Measurements from ENCODE around the gene IFT122. TPM values are rescaled to one million over a fixed set of nuclear protein-coding genes. Genes with fewer than 3 reads are reported as not detected.

The IFT122 gene, protein sequence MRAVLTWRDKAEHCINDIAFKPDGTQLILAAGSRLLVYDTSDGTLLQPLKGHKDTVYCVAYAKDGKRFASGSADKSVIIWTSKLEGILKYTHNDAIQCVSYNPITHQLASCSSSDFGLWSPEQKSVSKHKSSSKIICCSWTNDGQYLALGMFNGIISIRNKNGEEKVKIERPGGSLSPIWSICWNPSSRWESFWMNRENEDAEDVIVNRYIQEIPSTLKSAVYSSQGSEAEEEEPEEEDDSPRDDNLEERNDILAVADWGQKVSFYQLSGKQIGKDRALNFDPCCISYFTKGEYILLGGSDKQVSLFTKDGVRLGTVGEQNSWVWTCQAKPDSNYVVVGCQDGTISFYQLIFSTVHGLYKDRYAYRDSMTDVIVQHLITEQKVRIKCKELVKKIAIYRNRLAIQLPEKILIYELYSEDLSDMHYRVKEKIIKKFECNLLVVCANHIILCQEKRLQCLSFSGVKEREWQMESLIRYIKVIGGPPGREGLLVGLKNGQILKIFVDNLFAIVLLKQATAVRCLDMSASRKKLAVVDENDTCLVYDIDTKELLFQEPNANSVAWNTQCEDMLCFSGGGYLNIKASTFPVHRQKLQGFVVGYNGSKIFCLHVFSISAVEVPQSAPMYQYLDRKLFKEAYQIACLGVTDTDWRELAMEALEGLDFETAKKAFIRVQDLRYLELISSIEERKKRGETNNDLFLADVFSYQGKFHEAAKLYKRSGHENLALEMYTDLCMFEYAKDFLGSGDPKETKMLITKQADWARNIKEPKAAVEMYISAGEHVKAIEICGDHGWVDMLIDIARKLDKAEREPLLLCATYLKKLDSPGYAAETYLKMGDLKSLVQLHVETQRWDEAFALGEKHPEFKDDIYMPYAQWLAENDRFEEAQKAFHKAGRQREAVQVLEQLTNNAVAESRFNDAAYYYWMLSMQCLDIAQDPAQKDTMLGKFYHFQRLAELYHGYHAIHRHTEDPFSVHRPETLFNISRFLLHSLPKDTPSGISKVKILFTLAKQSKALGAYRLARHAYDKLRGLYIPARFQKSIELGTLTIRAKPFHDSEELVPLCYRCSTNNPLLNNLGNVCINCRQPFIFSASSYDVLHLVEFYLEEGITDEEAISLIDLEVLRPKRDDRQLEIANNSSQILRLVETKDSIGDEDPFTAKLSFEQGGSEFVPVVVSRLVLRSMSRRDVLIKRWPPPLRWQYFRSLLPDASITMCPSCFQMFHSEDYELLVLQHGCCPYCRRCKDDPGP
- 16.0 and 16.7 TPM in 2 replicates for total RNA-seq (2014; rRNA removed; shearing (Covaris generic))

DNA sequence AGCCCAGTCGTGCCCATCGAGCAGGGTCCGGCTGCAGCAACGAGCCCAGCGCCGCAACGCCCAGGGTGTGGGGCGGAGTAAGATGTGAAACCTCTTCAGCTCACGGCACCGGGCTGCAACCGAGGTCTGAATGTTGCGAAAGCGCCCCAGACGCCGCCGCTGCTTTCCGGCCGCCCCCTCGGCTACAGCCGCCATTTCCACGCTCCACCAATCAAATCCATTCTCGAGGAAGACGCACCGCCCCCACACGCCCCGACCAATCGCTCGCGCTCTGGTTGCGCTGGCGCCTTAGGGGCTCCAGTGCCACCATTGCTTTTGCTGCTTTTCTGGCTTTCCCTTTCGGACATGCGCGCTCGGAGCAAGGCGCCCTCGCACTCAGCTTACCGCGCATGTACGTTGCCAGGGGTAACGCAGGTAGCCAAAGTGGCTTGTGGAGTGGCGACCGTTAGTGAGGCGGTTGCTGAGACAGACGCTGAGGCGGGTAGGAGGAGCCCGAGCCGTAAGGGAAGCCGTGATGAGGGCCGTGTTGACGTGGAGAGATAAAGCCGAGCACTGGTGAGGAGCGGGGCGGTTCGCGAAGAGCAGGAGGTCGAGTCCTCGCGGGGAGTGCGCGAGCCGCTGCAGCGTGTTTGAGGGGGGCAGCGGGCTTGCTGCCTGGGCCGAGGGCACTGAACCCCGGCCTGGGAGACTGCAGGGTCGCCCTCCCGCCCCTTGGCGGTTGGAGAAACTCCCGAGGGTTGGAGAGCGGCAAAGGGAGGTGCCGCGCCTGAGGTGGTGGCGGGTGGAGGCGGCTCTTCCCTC lies at the start of gene IFT122, which contains the start of gene MBD4:
Gene IFT122, plus strand, starts transcription at position 408 of the 801 bp plus-strand sequence. Its CDS starts 107 bp downstream, at position 515.
Gene MBD4, minus strand, starts transcription at position 132 of the 801 bp plus-strand sequence. Its CDS starts 115 bp downstream, at position 17.

DNA sequence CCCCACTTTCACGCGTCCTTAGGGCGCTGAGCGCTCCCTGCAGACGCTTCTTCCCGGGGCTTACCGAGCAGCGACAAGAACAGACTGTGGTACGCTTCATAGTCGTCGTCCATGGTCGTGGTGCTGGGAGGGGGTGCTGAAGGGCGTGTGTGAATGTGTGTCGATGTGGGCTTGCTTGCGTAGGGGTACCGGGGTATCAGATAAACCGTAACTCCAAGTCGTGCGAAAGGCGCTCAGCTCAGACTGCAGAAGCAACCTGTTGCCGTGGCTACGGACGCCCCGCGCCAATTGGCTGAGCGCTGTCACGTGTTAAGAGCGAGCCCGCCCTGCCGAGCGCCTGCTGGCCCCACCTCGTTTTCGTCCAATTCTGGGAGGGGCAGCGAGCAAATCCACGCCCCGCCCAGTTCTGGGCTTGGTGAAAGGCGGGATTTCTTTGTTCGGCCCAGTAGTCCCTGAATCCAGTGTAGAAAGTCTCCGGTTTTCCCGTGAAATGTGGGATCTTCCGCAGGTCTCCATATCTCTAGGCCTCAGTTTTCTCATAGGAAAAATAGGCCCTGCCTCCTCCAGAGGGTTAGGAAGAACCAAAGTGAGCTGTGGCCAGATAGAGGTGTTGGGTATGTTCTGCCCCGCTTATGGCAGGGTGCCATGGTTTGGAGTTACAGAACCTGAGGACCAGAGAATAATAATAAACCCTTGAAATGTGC lies 11.5 kb upstream of the IFT122 start, which contains the start of gene EFCAB12:
Gene EFCAB12, minus strand, starts transcription at position 261 of the 704 bp plus-strand sequence. Its CDS starts 148 bp downstream, at position 113.

DNA sequence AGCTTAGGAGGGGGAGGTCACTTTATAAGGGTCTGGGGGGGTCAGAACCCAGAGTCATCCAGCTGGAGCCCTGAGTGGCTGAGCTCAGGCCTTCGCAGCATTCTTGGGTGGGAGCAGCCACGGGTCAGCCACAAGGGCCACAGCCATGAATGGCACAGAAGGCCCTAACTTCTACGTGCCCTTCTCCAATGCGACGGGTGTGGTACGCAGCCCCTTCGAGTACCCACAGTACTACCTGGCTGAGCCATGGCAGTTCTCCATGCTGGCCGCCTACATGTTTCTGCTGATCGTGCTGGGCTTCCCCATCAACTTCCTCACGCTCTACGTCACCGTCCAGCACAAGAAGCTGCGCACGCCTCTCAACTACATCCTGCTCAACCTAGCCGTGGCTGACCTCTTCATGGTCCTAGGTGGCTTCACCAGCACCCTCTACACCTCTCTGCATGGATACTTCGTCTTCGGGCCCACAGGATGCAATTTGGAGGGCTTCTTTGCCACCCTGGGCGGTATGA lies 88.6 kb downstream of the IFT122 start, which contains the start of gene RHO:
Gene RHO, plus strand, starts transcription at position 51 of the 512 bp plus-strand sequence. Its CDS starts 95 bp downstream, at position 146.

DNA sequence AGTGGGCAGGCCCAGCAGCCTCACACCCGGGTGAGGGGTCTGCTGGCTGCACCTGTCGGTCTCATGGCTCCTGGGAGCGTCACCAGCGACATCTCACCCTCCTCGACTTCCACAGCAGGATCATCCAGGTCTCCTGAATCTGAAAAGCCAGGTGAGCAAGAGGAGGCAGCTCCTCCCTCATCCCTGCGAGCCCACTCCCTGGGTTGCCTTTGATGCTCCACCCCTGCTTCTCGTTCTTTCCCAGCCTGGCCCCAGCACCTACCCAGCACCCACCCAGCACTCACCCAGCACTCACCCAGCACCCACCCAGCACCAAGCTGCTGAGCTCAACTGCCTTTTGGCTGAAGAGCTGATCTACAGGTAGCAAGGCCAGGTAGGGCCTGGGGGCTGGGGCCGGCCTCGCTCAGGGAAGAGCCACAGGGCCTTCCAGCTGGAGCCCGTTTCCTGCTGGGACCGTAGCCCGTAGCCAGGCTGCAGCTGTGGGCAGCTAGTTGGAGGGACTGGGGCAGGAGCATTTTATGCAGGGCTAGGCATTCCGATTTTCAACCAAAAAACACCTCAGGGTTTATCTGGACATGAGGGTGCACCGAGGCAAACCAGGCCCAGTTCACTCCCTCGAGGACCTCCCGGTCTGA lies 103.2 kb downstream of the IFT122 start, which contains the start of gene H1-8:
Gene H1-8, plus strand, starts transcription at position 20 of the 635 bp plus-strand sequence. Its CDS starts 44 bp downstream, at position 64.

Small RNAs within 50 kb of the gene (small RNA-seq; reads per million reads assigned to genes)
- gene SNORA7B, result 11.1 reads per million, percentile 89 among the genes with 10 or more reads in this experiment

Other genes starting within 250 kb of the IFT122 start
- gene COPG1, start 190.6 kb upstream of the IFT122 start, total RNA-seq (2014; rRNA removed; shearing (Covaris generic)), result 216 and 271 TPM in 2 replicates
- 46.0 and 48.7 TPM in 2 replicates for gene HMCES, start 161.4 kb upstream of the IFT122 start, total RNA-seq (2014; rRNA removed; shearing (Covaris generic))
- gene EFCAB12, start 11.6 kb upstream of the IFT122 start, total RNA-seq (2014; rRNA removed; shearing (Covaris generic)), result 0.08 and 0.16 TPM in 2 replicates
- gene MBD4, start 276 bp upstream of the IFT122 start, total RNA-seq (2014; rRNA removed; shearing (Covaris generic)), result 16.3 and 28.3 TPM in 2 replicates
- not detected in 2 replicates for gene RHO, start 88.4 kb downstream of the IFT122 start, total RNA-seq (2014; rRNA removed; shearing (Covaris generic))
- not detected in 2 replicates for gene H1-8, start 103.0 kb downstream of the IFT122 start, total RNA-seq (2014; rRNA removed; shearing (Covaris generic))
- gene PLXND1, start 166.5 kb downstream of the IFT122 start, total RNA-seq (2014; rRNA removed; shearing (Covaris generic)), result 32.7 and 37.6 TPM in 2 replicates